ENCODE data around the gene EPAS1.

GRCh38 chr2:46257476-46257875 is 39.7 kb upstream of the EPAS1 start:
- TF ChIP-seq, protein P1, sequence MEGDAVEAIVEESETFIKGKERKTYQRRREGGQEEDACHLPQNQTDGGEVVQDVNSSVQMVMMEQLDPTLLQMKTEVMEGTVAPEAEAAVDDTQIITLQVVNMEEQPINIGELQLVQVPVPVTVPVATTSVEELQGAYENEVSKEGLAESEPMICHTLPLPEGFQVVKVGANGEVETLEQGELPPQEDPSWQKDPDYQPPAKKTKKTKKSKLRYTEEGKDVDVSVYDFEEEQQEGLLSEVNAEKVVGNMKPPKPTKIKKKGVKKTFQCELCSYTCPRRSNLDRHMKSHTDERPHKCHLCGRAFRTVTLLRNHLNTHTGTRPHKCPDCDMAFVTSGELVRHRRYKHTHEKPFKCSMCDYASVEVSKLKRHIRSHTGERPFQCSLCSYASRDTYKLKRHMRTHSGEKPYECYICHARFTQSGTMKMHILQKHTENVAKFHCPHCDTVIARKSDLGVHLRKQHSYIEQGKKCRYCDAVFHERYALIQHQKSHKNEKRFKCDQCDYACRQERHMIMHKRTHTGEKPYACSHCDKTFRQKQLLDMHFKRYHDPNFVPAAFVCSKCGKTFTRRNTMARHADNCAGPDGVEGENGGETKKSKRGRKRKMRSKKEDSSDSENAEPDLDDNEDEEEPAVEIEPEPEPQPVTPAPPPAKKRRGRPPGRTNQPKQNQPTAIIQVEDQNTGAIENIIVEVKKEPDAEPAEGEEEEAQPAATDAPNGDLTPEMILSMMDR (IDR thresholded peaks at IDR 0.05) = no peak
- no peak for TF ChIP-seq POLR2A (IDR thresholded peaks at IDR 0.05)
